WTC11 (cell line): ENCODE results near the gene PUS1.

Experiments
- HMGA2 ChIP-seq: fragments of 250-450 bp; sonication (Bioruptor Pico); IDR thresholded peaks from 2 replicates; pipeline ENCODE4 v1.4.0; 2021; ENCODE audit warnings: mild to moderate bottlenecking, moderate library complexity
- PREB ChIP-seq: sonication (generic); formaldehyde crosslinking; IDR thresholded peaks from 2 replicates; pipeline ENCODE4 v1.8.1; 2022; ENCODE audit warnings: mild to moderate bottlenecking, missing genetic modification reagents, moderate library complexity, borderline replicate concordance

- TF ChIP-seq PREB (CRISPR knock-in tag) (no peak), HMGA2 (CRISPR knock-in tag) (no peak)
These were observed 17.1 kb upstream of the PUS1 start for GRCh38 chr12:131911851-131912477.
